Testis (tissue), 3 donors: Measurements from ENCODE around the gene GJB5. TPM values are rescaled to one million over a fixed set of nuclear protein-coding genes. Genes with fewer than 3 reads are reported as not detected.

Experiments
- DNase-seq: peaks from one replicate; pipeline ENCODE4 v3.0.0-alpha.2; 2019
- H3K27ac ChIP-seq, 2 donors: fragments of 200-600 bp; sonication (generic); one replicate each; pipeline ENCODE4 v1.5.1; 2019
- H3K27me3 ChIP-seq: fragments of 200-600 bp; sonication (generic); one replicate; pipeline ENCODE4 v1.5.1; 2019
- H3K36me3 ChIP-seq: fragments of 200-600 bp; sonication (generic); one replicate; pipeline ENCODE4 v1.5.1; 2017; ENCODE audit warnings: low read depth; ENCODE audit errors: missing control alignments
- H3K4me1 ChIP-seq: fragments of 200-600 bp; sonication (generic); one replicate; pipeline ENCODE4 v1.5.1; 2019
- H3K4me3 ChIP-seq, 2 donors: fragments of 200-600 bp; sonication (generic); one replicate each; pipeline ENCODE4 v1.5.1; 2017 to 2019
- H3K9me3 ChIP-seq: fragments of 200-600 bp; sonication (generic); one replicate; pipeline ENCODE4 v1.5.1; 2017
- POLR2A ChIP-seq: fragments of 450-650 bp; IDR thresholded peaks from one replicate; pipeline ENCODE4 v1.6.1; 2017; ENCODE audit warnings: antibody characterized with exemption, mild to moderate bottlenecking, moderate library complexity
- WGBS, 2 donors: methylation state at CpG; one replicate each; pipeline ENCODE4 v1.1.5; 2018; 5-methylcytosine and 5-hydroxymethylcytosine counted together
- intact Hi-C: fragments of 100-400 bp; cut with DNase I; formaldehyde crosslinking; loops from one replicate; pipeline ENCODE4 v1.15.1; 2023; ENCODE audit warnings: low total_unique reads
- polyA plus RNA-seq: library from polyadenylated mRNA; stranded (reverse); fragments of 350-450 nt; fragmentation: Illumina TruSeq; extraction: RNeasy Lipid Tissue Mini Kit (QIAGEN cat#74804); gene quantifications from one replicate; pipeline ENCODE4 v1.2.3, GENCODE V29; 2014; ENCODE audit warnings: low read depth, low replicate concordance; ENCODE audit not compliant: insufficient read depth
- total RNA-seq, 2 donors: library from RNA; depleted of rRNA; stranded (reverse); fragments of >200 nt; gene quantifications; one replicate each; pipeline ENCODE4 v1.2.3, GENCODE V29; 2016
- TF ChIP-seq, protein P1 (sequence below), 3 experiments: fragments of 450-650 bp in 2 of 3; fragments of 200-600 bp in 1 of 3; sonication (generic) in 1 of 3; IDR thresholded peaks; one replicate each; pipeline ENCODE4 v1.5.1; 2016 to 2019; ENCODE audit warnings: antibody characterized with exemption in 3 of 3, mild to moderate bottlenecking in 2 of 3, moderate library complexity in 1 of 3

Gene GJB5
- total and polyA plus RNA-seq, 3 donors from 2014 or later, result not detected

DNA sequence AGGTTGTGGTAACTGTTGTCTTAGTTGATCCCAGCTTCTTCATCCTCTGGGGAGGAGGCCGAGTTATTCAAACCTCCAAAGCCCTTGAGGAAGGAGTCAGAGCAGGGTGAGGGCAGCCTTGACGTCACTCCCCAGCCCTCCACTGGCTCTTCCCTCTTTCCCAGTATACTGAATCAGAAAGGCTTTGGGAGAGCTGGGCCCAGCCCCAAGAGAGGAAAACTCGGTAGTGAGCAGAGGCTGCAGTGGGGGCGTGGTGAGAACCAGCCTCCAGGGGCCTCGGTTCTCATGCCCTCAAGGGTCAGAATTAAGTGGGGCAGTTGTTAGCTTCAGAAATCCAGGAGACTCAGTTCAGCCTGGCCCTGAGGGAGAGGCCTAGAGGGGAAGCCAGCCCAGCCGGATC, 36.1 kb downstream of the GJB5 start:
- Histone ChIP-seq H3K4me1 (peaks cover 9% of the 10 kb centered on the region), H3K4me3 (no peak overlapping the region), H3K27me3 (no peaks in the 10 kb centered on the region), H3K36me3 (no peaks in the 10 kb centered on the region), H3K9me3 (no peaks in the 10 kb centered on the region), H3K27ac (peak overlapping the region in 1 of 2 donors; percentile 10)
- intact Hi-C loops, result loop anchor here (5.0 kb wide), 1 partner anchor 61 kb away; no protein-coding TSS in a partner anchor
- TF ChIP-seq POLR2A, result no peak
- TF ChIP-seq, protein P1, sequence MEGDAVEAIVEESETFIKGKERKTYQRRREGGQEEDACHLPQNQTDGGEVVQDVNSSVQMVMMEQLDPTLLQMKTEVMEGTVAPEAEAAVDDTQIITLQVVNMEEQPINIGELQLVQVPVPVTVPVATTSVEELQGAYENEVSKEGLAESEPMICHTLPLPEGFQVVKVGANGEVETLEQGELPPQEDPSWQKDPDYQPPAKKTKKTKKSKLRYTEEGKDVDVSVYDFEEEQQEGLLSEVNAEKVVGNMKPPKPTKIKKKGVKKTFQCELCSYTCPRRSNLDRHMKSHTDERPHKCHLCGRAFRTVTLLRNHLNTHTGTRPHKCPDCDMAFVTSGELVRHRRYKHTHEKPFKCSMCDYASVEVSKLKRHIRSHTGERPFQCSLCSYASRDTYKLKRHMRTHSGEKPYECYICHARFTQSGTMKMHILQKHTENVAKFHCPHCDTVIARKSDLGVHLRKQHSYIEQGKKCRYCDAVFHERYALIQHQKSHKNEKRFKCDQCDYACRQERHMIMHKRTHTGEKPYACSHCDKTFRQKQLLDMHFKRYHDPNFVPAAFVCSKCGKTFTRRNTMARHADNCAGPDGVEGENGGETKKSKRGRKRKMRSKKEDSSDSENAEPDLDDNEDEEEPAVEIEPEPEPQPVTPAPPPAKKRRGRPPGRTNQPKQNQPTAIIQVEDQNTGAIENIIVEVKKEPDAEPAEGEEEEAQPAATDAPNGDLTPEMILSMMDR (IDR thresholded peaks at IDR 0.05), result no peak
- no peak for DNase-seq
- 68 to 80% methylated on average over 1 to 6 of the region's 6 CpGs for WGBS, 2 donors

DNA sequence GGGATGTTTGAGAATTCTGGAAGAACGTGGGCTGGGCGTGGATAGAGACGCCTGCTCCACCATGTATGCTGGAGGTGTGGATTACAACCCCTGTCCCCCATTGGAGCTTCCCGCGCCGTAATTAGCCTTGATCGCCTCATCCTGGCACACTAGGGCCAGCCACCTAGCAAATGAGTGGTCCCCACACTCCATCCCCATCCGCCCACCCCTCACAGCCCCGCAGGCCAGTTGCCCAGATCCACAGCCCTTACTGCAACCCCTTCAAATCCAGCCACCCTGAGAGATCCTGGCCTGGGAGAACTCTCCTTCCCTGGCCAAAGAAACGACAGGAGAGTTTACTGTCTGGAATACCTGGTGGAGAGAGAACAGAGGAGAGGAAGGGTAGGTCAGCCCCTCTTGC, 37.6 kb downstream of the GJB5 start:
- no peak for DNase-seq
- no peaks in the 10 kb centered on the region for H3K27me3 ChIP-seq
- intact Hi-C loops, result loop anchor here (5.0 kb wide), 1 partner anchor 60 kb away; no protein-coding TSS in a partner anchor
- TF ChIP-seq, protein P1 (IDR thresholded peaks at IDR 0.05), result no peak
- no peak for TF ChIP-seq POLR2A
- peaks cover 5% of the 10 kb centered on the region for H3K4me1 ChIP-seq
- no peaks in the 10 kb centered on the region for H3K36me3 ChIP-seq
- no peaks in the 10 kb centered on the region for H3K9me3 ChIP-seq
- peak overlapping the region; percentile 47 to 61 for H3K4me3 ChIP-seq
- peak overlapping the region in 1 of 2 donors; percentile 76 for H3K27ac ChIP-seq
- 57 to 64% methylated on average over 5 to 10 of the region's 10 CpGs for WGBS, 2 donors

DNA sequence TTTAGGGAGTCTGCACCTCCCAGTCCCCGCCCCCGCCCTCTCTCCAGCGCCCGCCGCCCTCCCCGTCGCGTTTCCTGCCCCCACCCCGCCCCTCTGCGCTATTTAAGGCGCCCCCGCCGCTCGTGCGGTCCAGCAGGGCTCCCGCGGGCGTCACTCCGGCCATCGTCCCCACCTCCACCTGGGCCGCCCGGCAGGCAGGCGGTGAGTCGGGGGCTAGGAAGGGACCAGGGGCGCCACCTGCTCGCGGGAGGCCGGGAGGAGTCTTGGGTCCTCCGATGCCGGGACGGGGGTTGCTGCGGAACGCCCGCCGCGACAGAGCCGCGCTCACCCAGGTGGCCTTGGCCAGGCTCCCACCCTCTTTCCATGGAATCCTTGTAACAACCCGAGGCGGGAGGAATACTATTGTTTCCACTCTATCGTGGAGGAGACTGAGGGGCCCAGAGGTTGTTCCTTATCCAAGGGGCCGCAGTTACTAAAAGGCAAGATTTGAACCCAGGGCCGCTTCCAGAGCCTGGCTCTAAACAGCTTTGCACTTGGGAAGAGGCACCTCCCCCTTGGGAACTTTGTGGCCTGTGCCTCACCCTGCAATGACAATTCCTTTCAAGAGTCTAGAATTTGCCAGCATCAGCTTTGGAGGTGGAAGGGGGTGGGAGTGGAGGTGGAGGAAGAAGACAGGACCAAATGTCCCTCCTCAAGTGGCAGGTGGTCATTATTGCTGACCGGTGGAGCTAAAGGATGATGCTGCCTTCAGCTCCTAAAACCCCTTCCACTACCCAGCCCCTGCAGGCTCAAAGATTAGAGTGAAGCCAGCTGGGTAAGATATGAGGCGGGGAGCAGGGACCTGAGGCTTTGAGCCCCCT, 38.3 kb downstream of the GJB5 start, which contains the start of gene GJA4:
TSS of gene GJA4 (plus strand) at position 132 of the 860 bp plus-strand sequence. CDS start 1,215 bp downstream, outside the sequence.
- WGBS, 2 donors, result 10 to 12% methylated on average over 15 to 27 of the region's 45 CpGs
- H3K27me3 ChIP-seq, result no peaks in the 10 kb centered on the region
- intact Hi-C loops, result loop anchor here (5.0 kb wide), 1 partner anchor 59 kb away; no protein-coding TSS in a partner anchor
- no peaks in the 10 kb centered on the region for H3K36me3 ChIP-seq
- peak within 1 kb of the TSS in 1 of 2 donors; percentile 76 for H3K27ac ChIP-seq
- TF ChIP-seq POLR2A, result no peak
- TF ChIP-seq, protein P1 (IDR thresholded peaks at IDR 0.05), result no peak
- DNase-seq, result no peak
- peak within 1 kb of the TSS; percentile 47 to 61 for H3K4me3 ChIP-seq
- peaks cover 5% of the 10 kb centered on the region for H3K4me1 ChIP-seq
- H3K9me3 ChIP-seq, result no peaks in the 10 kb centered on the region

DNA sequence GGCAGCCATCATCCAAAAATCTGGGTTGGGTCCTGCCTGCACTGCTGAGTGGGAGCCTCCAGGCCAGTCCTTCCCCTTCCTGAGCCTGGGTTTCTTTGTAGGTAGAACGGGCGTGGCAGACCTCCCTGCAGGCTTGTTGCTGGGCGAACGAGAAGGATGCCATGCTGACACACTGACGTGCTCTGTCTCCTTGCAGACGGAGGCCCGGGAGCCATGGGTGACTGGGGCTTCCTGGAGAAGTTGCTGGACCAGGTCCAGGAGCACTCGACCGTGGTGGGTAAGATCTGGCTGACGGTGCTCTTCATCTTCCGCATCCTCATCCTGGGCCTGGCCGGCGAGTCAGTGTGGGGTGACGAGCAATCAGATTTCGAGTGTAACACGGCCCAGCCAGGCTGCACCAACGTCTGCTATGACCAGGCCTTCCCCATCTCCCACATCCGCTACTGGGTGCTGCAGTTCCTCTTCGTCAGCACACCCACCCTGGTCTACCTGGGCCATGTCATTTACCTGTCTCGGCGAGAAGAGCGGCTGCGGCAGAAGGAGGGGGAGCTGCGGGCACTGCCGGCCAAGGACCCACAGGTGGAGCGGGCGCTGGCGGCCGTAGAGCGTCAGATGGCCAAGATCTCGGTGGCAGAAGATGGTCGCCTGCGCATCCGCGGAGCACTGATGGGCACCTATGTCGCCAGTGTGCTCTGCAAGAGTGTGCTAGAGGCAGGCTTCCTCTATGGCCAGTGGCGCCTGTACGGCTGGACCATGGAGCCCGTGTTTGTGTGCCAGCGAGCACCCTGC, 39.3 kb downstream of the GJB5 start:
- DNase-seq, result no peak
- intact Hi-C loops, result loop anchor here (5.0 kb wide), 1 partner anchor 58 kb away; no protein-coding TSS in a partner anchor
- H3K9me3 ChIP-seq, result no peaks in the 10 kb centered on the region
- no peaks in the 10 kb centered on the region for H3K36me3 ChIP-seq
- H3K27me3 ChIP-seq, result no peaks in the 10 kb centered on the region
- WGBS, 2 donors, result 89 to 94% methylated on average over 22 to 40 of the region's 40 CpGs
- peak overlapping the region in 1 of 2 donors; percentile 61 for H3K4me3 ChIP-seq
- H3K27ac ChIP-seq, result no peak overlapping the region
- TF ChIP-seq POLR2A, result no peak
- TF ChIP-seq, protein P1 (IDR thresholded peaks at IDR 0.05), result no peak
- peaks cover 5% of the 10 kb centered on the region for H3K4me1 ChIP-seq
